NCI-H2171 (cell line): ENCODE results near the gene SLC27A3.
"Not testable (repeated sequence)": the region's sequence is repeated elsewhere in the genome, so short reads cannot be mapped to it uniquely, and the experiment has no call there.

Experiments used
- DNase-seq: peaks from one replicate; lab custom pipeline; 2025; lab: John Stamatoyannopoulos, UW

SLC27A3 gene

GRCh38 chr1:153763365-153764225 lies 11.6 kb upstream of the SLC27A3 start:
- no peak for DNase-seq

- DNase-seq = no peak
These were observed 10.9 kb upstream of the SLC27A3 start for GRCh38 chr1:153764310-153764709.

GRCh38 chr1:153766663-153767062 lies 8.5 kb upstream of the SLC27A3 start:
- not testable (repeated sequence) for DNase-seq

GRCh38 chr1:153767519-153767918 lies 7.7 kb upstream of the SLC27A3 start:
- no peak for DNase-seq

GRCh38 chr1:153768316-153769181 lies 6.7 kb upstream of the SLC27A3 start:
- no peak for DNase-seq

- no peak for DNase-seq
These were observed 6.0 kb upstream of the SLC27A3 start for GRCh38 chr1:153769221-153769620.

- DNase-seq = no peak
These were observed 4.4 kb upstream of the SLC27A3 start for GRCh38 chr1:153770797-153771196.

GRCh38 chr1:153771261-153771660 lies 3.9 kb upstream of the SLC27A3 start:
- no peak for DNase-seq

GRCh38 chr1:153771841-153772593 lies 3.2 kb upstream of the SLC27A3 start:
- no peak for DNase-seq

GRCh38 chr1:153773096-153773921 lies 1.9 kb upstream of the SLC27A3 start:
- no peak for DNase-seq

- DNase-seq = no peak
These were observed 1.1 kb upstream of the SLC27A3 start for GRCh38 chr1:153774026-153774595.

- DNase-seq = peak; percentile 85
These were observed 486 bp downstream of the SLC27A3 start for GRCh38 chr1:153775458-153776327.

- DNase-seq = no peak
These were observed 1.1 kb downstream of the SLC27A3 start for GRCh38 chr1:153776352-153776751.

- DNase-seq = no peak
These were observed 1.7 kb downstream of the SLC27A3 start for GRCh38 chr1:153776845-153777370.

- no peak for DNase-seq
These were observed 2.4 kb downstream of the SLC27A3 start for GRCh38 chr1:153777648-153778047.

GRCh38 chr1:153778051-153778823 lies 3.0 kb downstream of the SLC27A3 start:
- DNase-seq = no peak

GRCh38 chr1:153778824-153779519 lies 3.8 kb downstream of the SLC27A3 start:
- DNase-seq = no peak
